GM19099 (cell line): Measurements from ENCODE around the gene TSHZ3.

Experiments used
- POLR2A ChIP-seq: IDR thresholded peaks from 3 replicates; pipeline ENCODE4 v1.6.1; 2011; ENCODE audit warnings: low read depth; ENCODE audit not compliant: insufficient read length; ENCODE audit errors: extremely low read depth

Gene TSHZ3

GRCh38 chr19:31370216-31370615, 21.0 kb upstream of the TSHZ3 start:
- TF ChIP-seq POLR2A: no peak

- TF ChIP-seq POLR2A: no peak
These were observed 15.7 kb upstream of the TSHZ3 start for GRCh38 chr19:31364963-31365362.

DNA sequence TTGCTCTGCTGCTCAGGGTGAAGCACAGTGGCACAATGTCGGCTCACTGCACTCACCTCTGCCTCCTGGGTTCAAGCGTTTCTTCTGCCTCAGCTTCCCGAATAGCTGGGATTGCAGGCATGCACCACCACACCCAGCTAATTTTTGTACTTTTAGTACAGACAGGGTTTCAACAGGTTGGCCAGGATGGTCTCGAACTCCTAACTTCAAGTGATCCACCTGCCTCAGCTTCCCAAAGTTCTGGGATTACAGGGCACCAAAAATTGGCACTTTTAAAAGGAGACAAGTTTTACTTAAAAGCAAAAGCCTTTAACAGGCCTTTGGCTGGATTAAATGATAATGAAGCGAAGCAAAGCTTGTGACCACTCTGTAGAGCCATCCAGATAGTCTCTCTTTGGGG, 12.5 kb upstream of the TSHZ3 start:
- TF ChIP-seq POLR2A: no peak

GRCh38 chr19:31357315-31357673, 8.1 kb upstream of the TSHZ3 start:
- no peak for TF ChIP-seq POLR2A

DNA sequence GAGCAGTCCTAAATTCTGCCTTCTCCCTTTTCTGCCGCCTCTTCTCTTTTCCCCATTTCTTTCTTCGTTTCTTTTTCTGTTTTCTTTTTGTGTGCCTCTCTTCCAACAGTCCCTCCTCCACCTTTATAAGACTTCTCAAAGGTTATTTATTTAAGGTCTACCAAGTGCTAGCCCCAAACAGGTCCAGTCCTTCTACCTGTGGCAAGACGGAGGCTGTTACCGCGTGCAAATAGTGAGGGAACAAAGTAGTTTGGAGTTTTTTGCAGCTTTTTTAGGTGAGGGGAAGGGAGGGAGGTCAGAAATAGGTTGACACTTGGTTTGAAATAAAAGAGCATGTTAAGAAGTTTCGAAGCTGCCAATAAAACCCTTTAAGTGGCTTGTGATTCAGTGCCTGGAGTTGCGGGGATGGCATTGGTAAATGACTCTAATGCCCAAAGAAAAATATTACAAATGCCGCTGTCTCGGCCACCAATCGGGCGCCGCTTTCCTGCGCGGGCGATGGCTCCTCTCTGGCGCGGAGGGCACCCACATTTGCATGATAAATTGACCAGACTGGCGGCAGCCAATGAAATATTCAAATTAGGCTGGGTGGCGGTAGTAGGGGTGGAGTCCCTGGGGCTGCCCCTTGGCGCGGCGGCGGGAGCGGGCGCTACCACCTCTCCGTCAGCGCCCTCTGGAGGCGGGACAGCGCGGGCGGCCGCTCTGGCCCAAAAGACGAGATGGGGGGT, 7.5 kb upstream of the TSHZ3 start:
- no peak for TF ChIP-seq POLR2A

- no peak for TF ChIP-seq POLR2A
These were observed 6.5 kb upstream of the TSHZ3 start for GRCh38 chr19:31355665-31356289.

DNA sequence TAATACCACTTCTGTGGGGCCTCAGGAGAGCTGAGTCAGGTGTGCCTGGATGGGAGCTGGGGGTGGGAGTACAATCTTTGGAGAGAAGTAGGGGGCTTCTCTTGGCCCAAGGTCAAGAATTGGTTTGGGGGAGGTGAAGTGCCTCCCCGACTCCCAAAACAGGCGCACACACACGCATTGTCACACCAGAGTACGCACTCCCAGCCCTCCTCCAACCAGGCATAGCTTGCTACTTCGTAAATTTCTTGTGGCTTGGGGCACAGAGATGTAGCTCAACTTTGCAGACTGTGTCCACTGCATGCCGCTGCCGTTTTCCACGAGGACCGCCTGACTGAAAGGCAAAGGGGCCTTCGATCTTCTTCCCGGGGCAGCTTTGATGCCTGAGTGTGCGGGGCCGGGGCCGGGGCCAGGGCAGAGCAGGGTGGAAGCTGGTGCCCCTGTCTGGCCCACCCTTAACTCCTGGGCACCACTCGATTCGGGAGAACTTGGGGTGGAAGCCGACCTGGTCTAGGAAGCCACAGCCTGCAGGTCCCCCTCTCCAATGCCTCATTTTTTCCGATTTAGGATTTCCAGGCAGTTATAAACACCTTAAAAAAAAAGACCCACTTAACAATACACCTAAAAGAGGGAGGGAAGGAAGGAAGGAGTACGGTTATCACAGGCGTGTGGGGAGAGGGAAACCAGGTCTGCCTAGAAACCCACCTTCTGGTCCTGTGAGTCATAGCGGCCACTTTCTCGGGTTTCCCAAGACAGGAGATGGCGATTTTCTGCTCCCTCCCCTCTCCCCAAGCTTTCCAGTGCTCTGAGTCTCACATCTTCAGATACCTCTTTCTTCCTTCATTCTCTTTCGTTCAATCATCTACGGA, 5.8 kb upstream of the TSHZ3 start:
- TF ChIP-seq POLR2A: no peak

GRCh38 chr19:31354316-31354715, 5.1 kb upstream of the TSHZ3 start:
- TF ChIP-seq POLR2A: no peak

- no peak for TF ChIP-seq POLR2A
These were observed 4.6 kb upstream of the TSHZ3 start for GRCh38 chr19:31353833-31354232.

GRCh38 chr19:31352782-31353651, 3.8 kb upstream of the TSHZ3 start:
- TF ChIP-seq POLR2A: no peak

GRCh38 chr19:31352296-31352781, 3.1 kb upstream of the TSHZ3 start:
- TF ChIP-seq POLR2A: no peak

DNA sequence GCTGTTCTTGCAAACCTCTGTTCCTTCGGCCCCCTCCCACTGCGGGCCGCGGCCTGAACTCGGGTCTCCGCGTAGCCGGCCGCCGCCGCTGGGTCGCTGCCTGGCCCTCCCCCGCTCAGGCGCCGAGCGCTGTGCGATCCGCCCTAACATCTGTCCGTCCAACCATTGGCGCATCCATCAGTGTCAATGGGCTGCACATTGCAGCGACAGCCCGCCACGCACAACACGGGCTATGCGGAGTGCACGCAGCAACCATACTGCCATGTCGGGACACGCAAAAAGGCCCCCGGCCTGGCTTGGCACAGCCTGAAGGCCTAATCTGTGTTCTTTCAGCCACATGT, 2.6 kb upstream of the TSHZ3 start:
- TF ChIP-seq POLR2A: no peak

- no peak for TF ChIP-seq POLR2A
These were observed 2.0 kb upstream of the TSHZ3 start for GRCh38 chr19:31351056-31351854.

- no peak for TF ChIP-seq POLR2A
These were observed 1.4 kb upstream of the TSHZ3 start for GRCh38 chr19:31350693-31351055.
